Measurements from ENCODE around the gene SLC44A2. TPM values are rescaled to one million over a fixed set of nuclear protein-coding genes. Genes with fewer than 3 reads are reported as not detected.

The SLC44A2 gene
- total and polyA plus RNA-seq, 2 of the 13 experiments (the other 11 are each of a cell fraction or from before 2014, with no cell fraction given) = 2.4 to 5.6 TPM

GRCh38 chr19:10655457-10656312, 30.3 kb downstream of the SLC44A2 start (continued):
- TF ChIP-seq RAD21 (CRISPR knock-in tag; IDR thresholded peaks at IDR 0.05) (no peak), KLF11 (CRISPR knock-in tag; IDR thresholded peaks at IDR 0.05) (0 out of 2 replicates have a peak, but pooled peaks have one; percentile 16), ZNF616 (CRISPR knock-in tag; IDR thresholded peaks at IDR 0.05; ENCODE audit: low read depth) (no peak), ZNF691 (CRISPR knock-in tag; IDR thresholded peaks at IDR 0.05; ENCODE audit: borderline replicate concordance, low read depth) (no peak), ZNF572 (CRISPR knock-in tag; IDR thresholded peaks at IDR 0.05) (no peak), GATA4 (IDR thresholded peaks at IDR 0.05; ENCODE audit: borderline replicate concordance, low read depth) (no peak), RFX1 (IDR thresholded peaks at IDR 0.05) (no peak), SALL1 (CRISPR knock-in tag; IDR thresholded peaks at IDR 0.05) (peak; percentile 19; the same call in 1 of the 2 replicates), KLF15 (CRISPR knock-in tag; IDR thresholded peaks at IDR 0.05; ENCODE audit: borderline replicate concordance) (no peak), AKNA (CRISPR knock-in tag; IDR thresholded peaks at IDR 0.05; ENCODE audit: borderline replicate concordance) (no peak), NRL (CRISPR knock-in tag; IDR thresholded peaks at IDR 0.05; ENCODE audit: borderline replicate concordance) (no peak), ZNF33B (CRISPR knock-in tag; IDR thresholded peaks at IDR 0.05) (no peak), NFE2L1 (CRISPR knock-in tag; IDR thresholded peaks at IDR 0.05; ENCODE audit: borderline replicate concordance) (no peak), ZNF687 (CRISPR knock-in tag; IDR thresholded peaks at IDR 0.05) (peak; percentile 60), ZNF296 (CRISPR knock-in tag; conservative IDR thresholded peaks at IDR 0.05) (no peak), MZF1 (CRISPR knock-in tag; IDR thresholded peaks at IDR 0.05; ENCODE audit: borderline replicate concordance) (no peak), ARID3A (IDR thresholded peaks at IDR 0.05; ENCODE audit: low read depth, low read length) (no peak)

All from HepG2 (cell line).